MM.1S (cell line): ENCODE measurements around the gene TULP4.

Experiments
- CTCF ChIP-seq: fragments of 300-600 bp; sonication (generic); IDR thresholded peaks from 2 replicates; pipeline ENCODE4 v1.5.1; 2016; ENCODE audit warnings: antibody characterized with exemption, low read length, mixed read lengths
- EZH2 ChIP-seq: fragments of 300-600 bp; sonication (generic); optimal IDR thresholded peaks from 2 replicates; pipeline ENCODE3; 2017; ENCODE audit warnings: low read depth, mild to moderate bottlenecking, antibody characterized with exemption, low read length, mixed read lengths
- EZH2phosphoT487 ChIP-seq: fragments of 300-600 bp; sonication (generic); IDR thresholded peaks from 2 replicates; pipeline ENCODE4 v1.6.1; 2018; ENCODE audit warnings: antibody characterized with exemption, low read length

GRCh38 chr6:158539413-158539812 lies 227.1 kb downstream of the TULP4 start:
- TF ChIP-seq CTCF (no peak), EZH2 (no peak), EZH2phosphoT487 (no peak)
